ENCODE data around the gene DLG2.
"Not testable (repeated sequence)": the region's sequence is repeated elsewhere in the genome, so short reads cannot be mapped to it uniquely, and the experiment has no call there.

Gene DLG2

DNA sequence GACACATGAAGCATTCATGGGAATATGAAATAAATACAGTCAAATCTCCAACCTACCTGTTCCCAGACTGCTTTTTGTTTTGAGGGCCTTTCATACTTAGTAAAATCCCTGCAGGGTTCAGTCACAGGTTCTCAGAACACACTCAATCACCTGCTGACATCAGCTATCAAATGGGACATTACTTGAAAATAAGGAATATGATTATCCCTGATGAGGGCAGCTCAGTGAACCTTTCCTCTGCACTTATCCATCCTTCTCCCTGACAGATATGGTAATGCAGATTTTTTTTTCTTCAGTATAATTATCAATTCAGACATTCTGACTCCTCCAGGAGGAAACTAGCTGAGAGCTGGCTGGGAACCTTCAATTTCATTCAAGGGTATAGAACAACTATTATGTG is 1213.6 kb downstream of the DLG2 start:
- no peak for DNase-seq

DNA sequence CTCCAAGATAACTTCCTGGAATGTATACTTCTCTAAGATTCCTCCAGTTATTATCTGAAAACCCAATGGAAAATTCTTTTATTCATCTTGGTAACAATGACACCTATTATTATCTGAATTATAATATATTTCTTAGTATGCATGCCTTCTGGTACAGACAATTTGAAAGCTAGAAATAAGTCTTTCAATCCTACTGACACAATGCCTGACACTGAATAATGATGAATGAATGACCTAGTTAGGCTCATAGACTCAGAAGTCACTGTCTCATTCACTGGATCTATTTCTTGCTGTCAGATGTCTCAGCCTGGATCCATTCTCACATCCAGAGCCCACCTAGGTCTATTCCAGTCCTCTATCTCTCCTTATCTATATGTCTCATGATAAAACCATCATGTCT is 1214.3 kb downstream of the DLG2 start:
- DNase-seq: no peak

DNA sequence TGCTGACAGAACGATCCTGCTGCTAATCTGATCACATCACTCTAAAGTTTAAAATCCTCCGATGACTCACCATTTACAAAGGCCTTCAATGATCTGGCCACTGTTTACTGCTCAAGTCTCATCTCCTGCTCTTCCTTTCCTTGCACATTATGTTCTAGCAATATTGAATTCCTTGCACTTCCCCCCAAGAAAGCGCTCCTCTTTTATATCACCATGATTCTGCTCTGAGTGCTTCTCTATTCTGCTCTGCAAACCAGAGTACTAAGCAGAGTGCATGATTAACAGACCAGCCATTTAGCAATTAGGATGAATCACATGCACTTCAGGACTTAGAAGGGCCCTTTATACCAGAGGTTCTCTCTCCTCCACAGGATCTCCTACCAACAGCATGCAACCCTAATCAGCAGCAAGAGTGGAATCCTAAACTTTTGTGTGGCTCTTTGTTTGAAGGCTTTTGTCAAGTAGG is 1218.2 kb downstream of the DLG2 start:
- DNase-seq: no peak

DNA sequence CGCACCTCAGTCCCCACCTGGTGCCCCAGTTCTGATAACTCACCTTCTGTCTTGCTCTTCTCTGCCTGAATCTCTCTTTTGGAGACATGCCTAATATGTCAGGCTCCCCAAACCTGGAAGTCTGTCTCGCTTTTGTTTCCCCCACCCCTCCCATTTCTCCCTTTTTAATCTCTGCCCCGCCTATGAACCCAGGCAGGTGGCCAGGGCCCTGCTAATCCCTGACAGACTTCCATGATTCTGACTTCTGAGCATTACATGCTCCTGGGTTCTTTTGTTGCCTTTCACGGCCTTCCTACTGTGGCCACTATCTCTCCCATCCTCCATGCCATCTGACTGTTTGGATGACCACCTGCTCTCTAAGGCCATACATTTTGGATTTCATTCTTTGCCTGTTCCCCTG is 1220.1 kb downstream of the DLG2 start:
- DNase-seq: no peak

DNA sequence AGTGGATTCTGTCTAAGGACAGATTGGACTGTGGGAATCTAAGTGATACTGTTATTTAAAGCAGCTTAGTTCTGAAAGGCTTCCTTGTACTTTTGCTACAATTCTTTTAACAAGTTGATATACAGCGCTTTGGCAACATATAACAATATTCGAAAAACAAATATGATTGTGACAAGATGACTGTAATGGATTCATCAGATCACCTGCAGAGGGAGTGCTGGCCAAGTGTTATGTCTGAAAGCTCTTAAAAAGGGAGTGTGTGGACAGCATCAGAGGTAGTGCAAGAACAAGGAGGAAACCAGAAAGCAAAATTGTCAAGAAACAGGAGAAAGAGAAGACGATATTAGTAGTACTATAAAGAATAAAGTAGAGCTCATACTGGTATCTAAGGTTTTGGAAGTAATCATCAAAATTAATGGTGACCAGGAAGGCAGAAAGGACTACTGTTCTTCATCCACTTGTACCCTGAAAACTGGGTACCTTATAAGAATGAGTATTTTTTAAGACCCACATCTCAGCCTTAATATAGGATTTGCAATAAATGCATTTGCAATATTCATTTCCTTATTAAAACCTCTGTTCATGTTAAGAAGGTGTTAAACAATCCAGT is 1229.0 kb downstream of the DLG2 start:
- peak; percentile 4 for DNase-seq

DNA sequence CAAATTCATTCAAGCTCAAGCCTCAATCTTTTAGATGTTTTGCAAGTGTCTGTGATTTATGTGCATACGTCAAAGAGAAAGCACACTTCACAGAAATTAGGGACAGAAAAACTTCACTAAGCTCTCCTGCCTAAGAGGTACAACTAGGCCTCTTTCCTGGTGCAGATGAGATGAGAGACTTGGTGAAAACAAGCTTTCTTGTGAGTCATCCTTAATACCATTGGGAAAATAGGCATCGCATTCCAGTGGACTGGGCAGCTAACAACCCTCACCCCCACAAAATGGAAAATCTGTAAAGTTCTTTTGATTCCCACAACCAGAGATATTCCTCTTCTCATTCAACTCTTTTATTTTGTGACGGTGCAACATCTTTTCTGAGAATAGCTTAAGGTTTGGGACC is 1230.6 kb downstream of the DLG2 start:
- no peak for DNase-seq

DNA sequence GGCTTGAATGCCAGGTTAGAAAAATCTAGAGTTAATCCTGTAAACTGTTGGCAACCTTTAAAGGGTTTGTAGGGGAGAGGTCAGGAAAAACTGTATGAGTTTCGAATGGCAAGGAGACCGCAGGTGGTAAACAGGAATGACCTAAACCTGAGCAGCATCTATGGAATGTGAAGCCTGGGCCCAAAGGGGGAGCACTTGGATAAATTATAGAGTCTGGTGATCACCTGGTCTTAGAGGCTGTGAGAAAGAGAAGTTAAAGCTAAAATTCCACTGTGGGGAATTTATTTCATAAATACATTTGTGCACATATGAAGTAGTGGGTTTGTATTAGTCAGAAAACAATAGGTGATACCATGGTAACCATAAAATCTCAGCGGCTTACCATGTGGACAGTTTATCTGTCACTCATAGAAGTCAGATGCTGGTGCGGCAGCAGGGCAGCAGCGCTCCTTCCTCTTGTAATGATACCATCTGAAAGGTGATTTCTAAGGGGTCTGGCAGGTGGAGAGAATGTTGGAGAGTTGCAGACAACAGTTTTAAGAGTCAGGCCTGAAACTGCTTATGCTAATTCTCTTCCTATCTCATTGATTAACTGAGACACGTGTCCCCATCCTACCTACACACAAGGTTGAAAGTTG is 1236.6 kb downstream of the DLG2 start:
- DNase-seq: no peak

DNA sequence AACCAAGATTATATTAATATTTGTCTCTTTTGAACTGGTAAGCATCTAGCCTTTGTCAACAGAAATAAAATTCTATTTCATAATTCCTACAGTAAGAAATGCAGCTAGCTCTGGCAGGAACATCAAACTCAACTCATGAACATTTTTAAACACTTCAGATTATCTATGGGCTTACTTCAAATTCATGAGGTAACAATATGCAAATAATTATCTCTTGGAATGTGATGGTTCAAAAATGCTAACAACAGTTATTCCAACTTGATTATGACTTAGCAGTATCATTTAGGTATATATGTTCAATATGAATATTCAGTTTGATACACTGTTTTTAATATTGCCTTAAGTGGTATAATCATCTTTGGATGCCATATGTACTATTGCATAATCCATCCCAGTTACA is 1237.4 kb downstream of the DLG2 start:
- DNase-seq: no peak

DNA sequence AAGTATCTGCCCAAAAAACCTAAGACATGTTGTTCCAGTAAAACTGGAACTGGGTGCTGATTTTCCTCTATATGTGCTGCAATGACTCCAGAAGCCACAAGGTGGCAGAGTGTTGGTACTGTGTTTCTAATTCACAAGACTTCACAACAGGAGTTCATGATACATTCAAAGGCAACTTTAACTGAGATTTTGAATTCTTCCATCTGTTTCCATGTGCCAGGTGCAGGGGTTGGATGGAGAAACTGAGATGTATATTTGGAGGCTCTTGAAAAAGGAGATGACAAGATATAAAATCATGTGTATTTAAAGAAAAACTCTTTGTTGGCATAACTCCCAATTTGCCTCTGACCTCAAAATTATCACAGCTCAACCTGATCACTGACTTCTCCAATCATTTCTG is 1242.4 kb downstream of the DLG2 start:
- DNase-seq: peak; percentile 60

DNA sequence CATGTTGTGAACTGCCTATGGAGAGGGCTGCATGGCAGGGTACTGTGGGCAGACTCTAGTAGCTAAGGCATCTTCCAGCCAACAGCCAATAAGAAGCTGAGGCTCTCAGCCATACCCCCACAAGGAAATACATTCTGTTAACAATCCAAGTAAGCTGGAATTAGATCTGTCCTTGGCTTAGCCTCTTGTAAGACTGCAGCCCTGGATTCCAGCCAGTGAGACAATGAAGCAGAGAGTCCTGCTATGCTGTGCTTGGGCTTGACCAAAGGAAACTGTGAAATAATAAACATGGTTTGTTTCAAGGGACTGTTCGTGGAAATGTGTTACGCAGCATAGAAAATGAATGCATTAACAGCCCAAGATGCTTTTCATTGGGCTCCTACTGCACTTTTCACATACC is 1243.6 kb downstream of the DLG2 start:
- no peak for DNase-seq

DNA sequence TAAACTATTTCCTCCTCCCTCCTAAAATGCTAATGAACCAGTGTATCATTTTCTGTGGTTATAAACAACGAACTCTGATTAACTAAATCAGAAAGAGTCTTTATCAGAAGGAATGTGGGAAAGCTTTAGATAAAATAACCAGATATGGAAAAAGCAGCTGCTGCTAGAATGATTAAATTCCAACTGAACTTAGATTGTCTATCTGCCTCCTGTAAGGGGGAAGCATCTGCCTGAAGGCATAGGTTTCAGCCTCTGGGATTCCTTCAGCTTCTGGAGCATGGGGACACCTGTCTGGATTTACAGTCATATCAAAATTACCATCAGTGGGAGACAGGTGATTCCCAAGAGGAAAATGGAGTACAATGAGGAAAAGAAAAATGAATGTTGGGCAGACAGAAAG is 1245.5 kb downstream of the DLG2 start:
- no peak for DNase-seq

DNA sequence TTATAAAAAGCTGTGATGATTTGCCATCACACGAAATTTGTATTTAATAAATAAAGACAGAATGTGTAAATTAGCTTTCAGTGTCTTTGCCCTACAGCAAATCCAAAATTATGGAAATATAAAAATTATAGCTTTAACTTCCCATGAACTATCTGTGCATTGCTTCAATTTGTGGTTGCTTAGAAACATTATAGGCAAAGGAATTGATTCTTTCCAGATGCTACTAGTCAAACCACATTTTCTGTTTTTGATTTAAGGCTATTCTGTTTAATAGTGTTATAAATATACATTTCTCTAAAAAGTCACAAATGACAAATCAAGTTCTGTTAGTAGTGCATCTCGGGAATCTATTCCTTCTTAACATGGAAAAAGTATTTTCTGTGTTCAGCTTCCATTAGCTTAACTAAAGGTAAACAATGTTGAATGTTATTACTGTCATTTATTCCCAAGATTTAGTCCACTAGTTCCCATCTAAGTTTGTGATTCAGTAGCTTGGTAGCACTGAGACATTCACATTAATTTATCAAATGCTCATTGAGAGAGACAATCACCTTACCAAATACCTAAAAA is 1254.7 kb downstream of the DLG2 start:
- DNase-seq: no peak

DNA sequence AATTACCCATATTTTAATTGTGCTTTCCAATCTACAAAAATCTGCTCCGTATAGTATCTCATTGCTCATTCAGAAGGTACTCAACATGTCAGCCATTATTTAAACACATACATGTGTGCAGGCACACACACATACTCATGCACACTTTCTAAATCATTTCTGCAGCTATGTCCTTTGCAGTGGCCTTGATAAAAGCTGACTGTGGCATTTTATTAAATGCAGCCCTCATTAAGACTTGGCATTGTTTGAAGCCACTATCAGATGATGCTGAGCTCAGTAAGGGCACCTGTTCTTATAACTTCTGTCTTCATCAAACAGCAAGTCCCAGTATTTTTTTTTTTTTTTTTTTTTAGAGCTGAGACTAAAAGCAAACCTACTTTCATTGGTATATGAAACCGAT is 1269.1 kb downstream of the DLG2 start:
- DNase-seq: no peak

DNA sequence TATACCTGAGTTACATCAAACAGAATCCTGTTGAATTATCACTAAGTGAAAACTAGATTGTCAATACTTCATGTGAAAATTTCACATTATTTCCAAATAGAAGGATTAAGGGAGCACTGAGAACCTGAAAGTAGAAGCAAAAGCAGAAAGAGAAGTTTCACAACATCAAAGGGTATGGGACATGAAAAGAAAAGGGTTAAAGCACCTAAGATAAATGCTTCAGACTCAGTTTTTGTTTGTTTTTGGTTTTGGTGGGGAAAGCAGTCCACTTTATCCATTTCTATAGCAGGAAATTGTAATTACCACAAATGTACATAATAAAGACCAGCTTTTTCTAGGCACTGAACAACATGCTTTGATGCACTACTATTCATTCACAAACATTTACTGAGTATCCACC is 1271.2 kb downstream of the DLG2 start:
- DNase-seq: no peak

DNA sequence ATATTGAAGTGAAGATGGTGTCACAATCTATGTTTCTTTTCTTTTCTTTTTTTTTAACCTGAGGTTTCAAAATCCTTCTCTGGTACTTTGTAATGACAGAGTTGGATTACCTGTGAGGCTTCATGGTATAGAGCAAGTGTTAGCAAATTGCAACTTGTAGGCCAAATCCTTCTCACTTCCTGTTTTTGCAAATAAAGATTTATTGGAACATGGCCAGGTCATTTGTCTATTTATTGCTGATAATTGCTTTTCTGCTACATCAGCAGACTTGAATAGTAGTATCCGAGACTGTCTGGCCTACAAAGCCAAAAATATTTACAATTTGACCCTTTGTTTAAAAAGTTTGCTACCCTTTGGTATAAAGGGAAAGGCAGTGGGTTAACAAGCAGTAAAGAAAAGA is 1281.5 kb downstream of the DLG2 start:
- DNase-seq: no peak

DNA sequence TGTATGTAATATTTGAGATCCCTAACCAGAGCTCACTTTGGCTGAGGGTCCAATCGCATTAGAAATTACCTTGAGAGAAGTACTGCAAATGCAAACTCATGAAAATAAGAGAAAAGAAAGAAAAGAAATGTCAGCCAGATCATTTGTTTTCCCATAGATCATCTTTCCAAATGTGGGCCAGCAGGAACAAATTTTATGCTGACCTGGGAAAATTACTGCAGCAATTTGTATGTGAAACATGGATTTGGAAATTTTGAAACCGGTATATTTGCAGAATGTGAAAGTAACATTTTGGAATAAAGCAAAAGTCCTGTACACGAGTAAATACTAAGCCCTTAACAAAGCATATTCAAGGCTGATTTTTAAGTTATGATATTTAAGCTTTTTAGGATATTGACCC is 1282.1 kb downstream of the DLG2 start:
- no peak for DNase-seq

DNA sequence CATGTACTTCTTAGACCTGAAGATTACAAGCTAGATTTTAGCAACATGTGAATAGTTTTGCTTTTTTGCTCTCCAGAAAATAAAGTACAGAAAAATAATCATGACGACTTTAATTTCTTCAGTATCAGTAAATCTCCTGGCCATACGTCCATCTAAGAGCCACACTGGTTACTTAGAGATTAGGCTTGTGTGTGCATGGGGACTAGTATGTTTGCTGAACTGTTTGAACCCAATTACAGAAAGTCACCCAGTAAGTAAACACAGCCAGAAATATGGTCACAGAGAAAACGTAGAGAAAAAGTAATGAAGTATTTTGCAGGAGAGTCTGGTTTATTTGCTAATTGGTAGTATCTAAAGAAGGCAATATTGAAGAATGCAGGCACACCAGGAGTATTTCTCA is 1287.3 kb downstream of the DLG2 start:
- no peak for DNase-seq

DNA sequence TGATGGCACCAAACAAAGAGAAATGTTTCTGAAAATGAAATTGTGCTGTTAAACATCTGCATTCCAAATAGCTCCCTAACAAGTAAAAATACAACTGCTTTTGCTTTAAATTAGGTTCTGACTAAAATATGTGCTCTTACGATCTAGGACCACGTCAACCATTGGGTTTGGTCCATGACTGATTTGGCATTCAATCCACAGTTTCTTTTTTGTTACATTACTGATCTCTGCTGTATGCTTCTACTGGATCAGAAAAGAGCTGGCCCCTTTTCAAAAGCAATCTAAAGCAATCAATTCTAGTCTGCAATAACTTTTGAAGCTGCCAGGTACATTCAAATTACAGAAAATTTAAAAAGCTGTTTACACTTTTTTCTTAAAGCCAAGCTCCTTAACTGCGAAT is 1293.9 kb downstream of the DLG2 start:
- no peak for DNase-seq

DNA sequence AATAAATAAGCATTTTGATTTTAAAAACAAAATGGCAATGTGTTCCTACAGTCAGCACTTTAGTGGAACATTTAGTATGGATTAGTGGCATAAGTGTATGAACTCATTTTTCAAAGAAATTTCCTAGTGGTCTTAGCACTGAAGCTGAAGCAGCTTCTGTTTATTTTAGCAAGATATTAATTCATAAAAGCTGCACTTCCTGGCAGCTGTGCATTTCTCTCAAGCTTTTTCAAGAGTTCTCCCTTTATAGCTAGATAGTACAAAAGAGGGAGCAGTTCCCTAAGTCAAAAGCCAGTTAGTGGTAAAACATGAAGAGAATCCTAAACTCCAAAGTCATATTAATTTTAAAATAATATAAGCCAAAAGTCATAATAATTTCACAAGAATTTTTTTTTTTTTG is 1304.9 kb downstream of the DLG2 start:
- DNase-seq: no peak

DNA sequence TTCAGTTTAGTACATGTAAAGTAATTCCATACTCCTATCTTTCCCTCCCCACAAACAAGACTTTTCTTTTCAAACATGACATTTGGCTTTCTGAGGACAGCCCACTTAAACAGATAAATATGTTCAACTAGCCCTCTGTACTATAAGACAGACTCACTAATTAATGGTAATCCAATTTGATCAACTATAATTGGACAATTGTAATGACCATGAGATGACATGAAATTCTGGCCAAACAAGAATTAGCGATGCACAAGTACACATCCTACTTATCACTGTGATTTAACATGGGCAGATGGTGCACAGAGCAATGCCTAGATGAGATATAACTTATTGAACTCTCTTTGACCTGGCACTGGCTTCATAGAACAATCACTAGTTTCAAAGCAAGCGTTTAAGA is 1307.3 kb downstream of the DLG2 start:
- no peak for DNase-seq

DNA sequence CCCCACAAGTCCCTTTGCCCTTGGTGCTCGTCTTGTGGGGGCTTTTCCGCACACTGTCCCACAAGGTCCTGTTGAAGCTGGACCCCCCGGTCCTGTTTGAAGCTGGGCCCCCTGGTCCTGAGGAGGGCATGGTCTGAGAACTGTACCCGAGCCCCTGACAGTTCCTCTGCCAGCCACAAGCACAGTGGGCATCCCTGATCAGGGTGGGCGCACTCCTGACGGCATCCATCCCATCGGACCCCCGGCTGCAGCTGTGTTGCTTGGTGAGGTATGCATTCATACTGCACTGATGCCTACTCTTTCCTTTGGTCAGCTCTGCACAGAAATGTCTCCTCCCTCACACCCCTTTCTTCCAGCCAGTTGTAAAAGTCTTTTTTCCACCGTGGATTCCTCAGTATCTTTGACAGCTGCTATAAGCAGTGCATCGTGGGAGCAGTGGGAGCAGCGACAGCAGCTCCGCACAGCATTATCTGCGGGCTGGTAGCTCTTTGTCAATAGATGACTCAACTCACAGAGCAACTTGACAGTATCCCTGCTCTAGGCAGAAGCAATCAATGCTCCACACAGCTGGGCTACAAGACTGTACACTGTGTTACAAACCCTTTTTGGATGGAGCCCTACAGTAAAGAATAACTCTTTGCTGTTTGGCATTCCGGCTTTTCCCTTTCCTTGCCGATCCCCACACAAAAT is 1310.1 kb downstream of the DLG2 start:
- DNase-seq: no peak

DNA sequence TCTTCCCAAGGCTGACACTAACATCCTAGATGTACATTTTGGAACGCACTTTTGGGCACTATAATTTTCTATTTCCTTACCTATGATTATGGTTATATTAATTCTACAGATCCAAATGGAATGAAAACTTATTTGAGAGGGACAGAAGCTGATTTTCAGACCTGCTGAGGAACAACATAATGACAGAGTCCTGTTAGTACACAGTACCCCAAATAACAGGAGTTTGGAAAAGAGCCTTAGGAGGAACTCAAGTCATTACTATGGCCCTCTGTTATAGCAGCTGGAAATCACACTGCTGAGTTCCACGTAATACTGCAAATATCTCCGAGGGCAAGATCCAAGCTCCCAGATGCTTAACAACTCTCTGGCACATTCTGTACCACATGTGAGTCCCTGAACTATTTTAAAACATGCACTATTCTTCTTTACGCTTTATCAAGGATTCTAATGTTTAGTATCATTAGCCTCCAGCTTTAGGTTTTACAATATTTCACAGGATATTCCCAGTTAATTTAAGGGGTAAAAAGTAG is 1313.2 kb downstream of the DLG2 start:
- no peak for DNase-seq

DNA sequence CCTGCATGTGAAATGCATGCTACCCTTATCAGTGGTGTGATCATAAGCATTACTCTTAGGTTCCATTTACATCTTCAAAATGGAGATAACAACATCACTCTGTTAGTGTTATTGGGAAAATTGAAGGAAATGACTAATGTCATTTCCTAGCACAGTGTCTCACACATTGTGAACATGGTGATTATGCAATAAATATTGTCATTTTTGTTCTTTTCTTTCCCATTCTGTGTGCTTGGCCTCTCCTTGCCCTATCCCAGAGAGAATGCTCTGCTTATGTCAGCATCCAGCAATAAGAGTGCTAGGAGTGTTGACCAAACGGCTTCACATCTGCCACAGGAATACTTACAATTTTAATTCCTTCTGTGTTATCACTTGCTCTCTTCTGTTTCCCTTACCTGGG is 1316.9 kb downstream of the DLG2 start:
- DNase-seq: no peak

DNA sequence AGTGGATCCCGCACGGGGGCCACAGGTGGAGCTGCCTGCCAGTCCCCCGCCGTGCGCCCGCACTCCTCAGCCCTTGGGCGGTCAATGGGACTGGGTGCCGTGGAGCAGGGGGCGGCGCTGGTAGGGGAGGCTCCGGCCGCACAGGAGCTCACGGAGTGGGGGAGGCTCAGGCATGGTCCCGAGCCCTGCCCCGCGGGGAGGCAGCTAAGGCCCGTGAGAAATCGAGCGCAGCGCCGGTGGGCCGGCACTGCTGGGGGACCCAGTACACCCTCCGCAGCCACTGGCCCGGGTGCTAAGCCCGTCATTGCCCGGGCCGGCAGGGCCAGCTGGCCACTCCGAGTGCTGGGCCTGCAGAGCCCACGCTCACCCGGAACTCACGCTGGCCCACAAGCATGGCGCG is 1318.7 kb downstream of the DLG2 start:
- DNase-seq: not testable (repeated sequence)

Data from hematopoietic multipotent progenitor cell treated with erythropoietin and hydrocortisone succinate and interleukin-3 and kit ligand, for 6 days (in vitro differentiated cells).